Mononuclear cell (primary cell): ENCODE data around the gene LSR. TPM values are rescaled to one million over a fixed set of nuclear protein-coding genes. Genes with fewer than 3 reads are reported as not detected.

Experiments used
- H3K27me3 ChIP-seq: 2 replicates; pipeline ENCODE4 v1.6.0; 2011; ENCODE audit warnings: low read length, control low read depth; ENCODE audit not compliant: insufficient read depth
- H3K4me1 ChIP-seq: 2 replicates; pipeline ENCODE4 v1.5.1; 2011; ENCODE audit warnings: mild to moderate bottlenecking, low read length, control low read depth; ENCODE audit not compliant: insufficient read depth
- H3K4me3 ChIP-seq: 2 replicates; pipeline ENCODE4 v1.5.1; 2011; ENCODE audit warnings: mild to moderate bottlenecking, low read length, moderate library complexity
- H3K9me3 ChIP-seq: 2 replicates; pipeline ENCODE4 v1.5.1; 2011; ENCODE audit warnings: low read depth, mild to moderate bottlenecking, control low read depth, low read length
- total RNA-seq: library from RNA; depleted of rRNA; stranded (reverse); fragments of >200 nt; gene quantifications from one replicate; pipeline ENCODE4 v1.2.3, GENCODE V29; 2012

Gene LSR
- total RNA-seq, 1 donor: 13.1 TPM

DNA sequence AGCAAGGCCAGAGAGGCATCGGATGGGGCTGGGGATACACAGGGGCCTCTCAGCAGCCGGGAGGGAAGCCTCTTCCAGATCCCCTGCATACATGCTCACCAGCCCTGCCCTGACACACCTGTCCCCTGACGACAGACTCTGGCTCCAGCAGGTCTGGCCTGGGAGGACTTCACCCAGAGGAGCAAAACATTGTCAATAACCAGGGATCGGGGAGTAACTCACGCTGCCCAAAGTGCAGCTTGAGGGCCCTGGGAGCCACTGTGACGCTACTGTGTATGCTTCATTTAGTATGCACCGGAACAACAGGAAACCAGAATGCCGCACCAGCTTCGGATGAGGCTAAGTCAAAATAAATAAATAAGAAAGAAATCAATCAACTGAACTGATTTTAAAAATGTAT lies 67.8 kb downstream of the LSR start:
- no peak overlapping the region for H3K4me3 ChIP-seq
- H3K4me1 ChIP-seq: peaks cover 51% of the 10 kb centered on the region

More for the DNA sequence above, 67.8 kb downstream of the LSR start:
- Histone ChIP-seq H3K9me3 (no peaks in the 10 kb centered on the region), H3K27me3 (no peaks in the 10 kb centered on the region)

Other genes with a start within 250 kb of the LSR start
- gene GRAMD1A, start 248.7 kb upstream of the LSR start, total RNA-seq: 61.5 TPM
- 0.73 TPM for gene SCN1B, start 218.5 kb upstream of the LSR start, total RNA-seq
- gene HPN, start 207.3 kb upstream of the LSR start, total RNA-seq: 0.10 TPM
- gene FXYD3, start 133.2 kb upstream of the LSR start, total RNA-seq: not detected
- 0.31 TPM for gene LGI4, start 113.9 kb upstream of the LSR start, total RNA-seq
- gene FXYD1, start 110.2 kb upstream of the LSR start, total RNA-seq: 0.42 TPM
- 1.4 TPM for gene FXYD7, start 105.7 kb upstream of the LSR start, total RNA-seq
- 179 TPM for gene FXYD5, start 94.3 kb upstream of the LSR start, total RNA-seq
- 0.21 TPM for gene FAM187B, start 20.3 kb upstream of the LSR start, total RNA-seq
- gene USF2, start 20.0 kb downstream of the LSR start, total RNA-seq: 117 TPM
- gene HAMP, start 33.5 kb downstream of the LSR start, total RNA-seq: 0.31 TPM
- not detected for gene MAG, start 43.2 kb downstream of the LSR start, total RNA-seq
- 50.4 TPM for gene CD22, start 80.2 kb downstream of the LSR start, total RNA-seq
- gene FFAR1, start 98.9 kb downstream of the LSR start, total RNA-seq: 1.9 TPM
- 0.73 TPM for gene FFAR3, start 109.5 kb downstream of the LSR start, total RNA-seq
- gene GPR42, start 122.1 kb downstream of the LSR start, total RNA-seq: 0.21 TPM
- gene FFAR2, start 199.3 kb downstream of the LSR start, total RNA-seq: 16.5 TPM
- gene KRTDAP, start 241.5 kb downstream of the LSR start, total RNA-seq: not detected